NCI-H748 treated with DMSO at 0.1 percent for 48 hours (cell line): ENCODE results near the gene CATSPERZ.
"Not testable (repeated sequence)": the region's sequence is repeated elsewhere in the genome, so short reads cannot be mapped to it uniquely, and the experiment has no call there.

ENCODE experiments used
- DNase-seq: peaks from one replicate; lab custom pipeline; 2025; lab: John Stamatoyannopoulos, UW

Gene CATSPERZ

GRCh38 chr11:64304316-64305072, 4.3 kb downstream of the CATSPERZ start:
- DNase-seq, result peak; percentile 82

GRCh38 chr11:64305075-64305690, 5.0 kb downstream of the CATSPERZ start, which contains the start of gene ESRRA:
Gene ESRRA (plus strand): TSS chr11:64305524. CDS start chr11:64307180, 1,656 bp downstream.
- DNase-seq, result peak; percentile 99

GRCh38 chr11:64305691-64306562, 5.8 kb downstream of the CATSPERZ start:
- DNase-seq, result peak; percentile 27

GRCh38 chr11:64306563-64306875, 6.4 kb downstream of the CATSPERZ start:
- DNase-seq, result no peak

GRCh38 chr11:64306876-64307622, 6.9 kb downstream of the CATSPERZ start:
- no peak for DNase-seq

GRCh38 chr11:64307795-64308194, 7.6 kb downstream of the CATSPERZ start:
- not testable (repeated sequence) for DNase-seq

GRCh38 chr11:64312947-64313346, 12.8 kb downstream of the CATSPERZ start:
- DNase-seq, result no peak

- DNase-seq, result no peak
Observed at GRCh38 chr11:64313491-64314145, 13.5 kb downstream of the CATSPERZ start.

GRCh38 chr11:64314146-64314804, 14.1 kb downstream of the CATSPERZ start:
- DNase-seq, result no peak

- DNase-seq, result no peak
Observed at GRCh38 chr11:64314805-64315561, 14.8 kb downstream of the CATSPERZ start.

- DNase-seq, result not testable (repeated sequence)
Observed at GRCh38 chr11:64315667-64316526, 15.7 kb downstream of the CATSPERZ start.

GRCh38 chr11:64316672-64317324, 16.6 kb downstream of the CATSPERZ start:
- no peak for DNase-seq

- DNase-seq, result peak; percentile 94
Observed at GRCh38 chr11:64317325-64317960, 17.3 kb downstream of the CATSPERZ start, which contains the start of gene TRMT112. Gene TRMT112 (minus strand): TSS chr11:64317559. CDS start chr11:64317526, 33 bp downstream.

- DNase-seq, result peak; percentile 83
Observed at GRCh38 chr11:64317961-64318765, 18.0 kb downstream of the CATSPERZ start, which contains the start of gene PRDX5. Gene PRDX5 (plus strand): TSS chr11:64318121. CDS start chr11:64318216, 95 bp downstream.

- DNase-seq, result no peak
Observed at GRCh38 chr11:64318766-64319761, 18.9 kb downstream of the CATSPERZ start.

- DNase-seq, result no peak
Observed at GRCh38 chr11:64320556-64320955, 20.4 kb downstream of the CATSPERZ start.
